ENCODE data around the gene WDR72. TPM values are rescaled to one million over a fixed set of nuclear protein-coding genes. Genes with fewer than 3 reads are reported as not detected.

The WDR72 gene
- polyA plus RNA-seq, 1 of the 3 experiments (the other 2 are of a cell fraction): 0.02 TPM

DNA sequence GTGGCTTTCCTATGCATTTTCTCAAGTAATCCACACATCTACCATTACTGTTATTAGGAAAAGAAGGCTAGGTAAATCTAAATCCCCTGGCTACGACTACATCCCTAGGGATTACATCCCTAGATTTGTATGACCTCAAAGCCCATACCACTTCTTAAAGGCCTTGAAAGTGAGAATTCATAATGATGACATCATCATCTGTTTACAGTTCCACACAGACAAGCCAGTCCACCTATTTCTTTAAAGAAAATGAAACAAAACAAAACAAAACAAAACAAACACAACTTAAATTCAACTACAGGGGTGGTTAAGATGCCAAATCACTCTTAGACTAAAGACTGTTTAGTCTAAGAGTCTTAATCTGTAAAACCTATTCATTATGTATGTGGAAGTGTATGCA lies 5.7 kb downstream of the WDR72 start (continued):
- TF ChIP-seq GABPA (IDR thresholded peaks at IDR 0.05; ENCODE audit: low read depth): no peak
- no peak for TF ChIP-seq CHD2 (IDR thresholded peaks at IDR 0.05; ENCODE audit: low read length, partially characterized antibody)

DNA sequence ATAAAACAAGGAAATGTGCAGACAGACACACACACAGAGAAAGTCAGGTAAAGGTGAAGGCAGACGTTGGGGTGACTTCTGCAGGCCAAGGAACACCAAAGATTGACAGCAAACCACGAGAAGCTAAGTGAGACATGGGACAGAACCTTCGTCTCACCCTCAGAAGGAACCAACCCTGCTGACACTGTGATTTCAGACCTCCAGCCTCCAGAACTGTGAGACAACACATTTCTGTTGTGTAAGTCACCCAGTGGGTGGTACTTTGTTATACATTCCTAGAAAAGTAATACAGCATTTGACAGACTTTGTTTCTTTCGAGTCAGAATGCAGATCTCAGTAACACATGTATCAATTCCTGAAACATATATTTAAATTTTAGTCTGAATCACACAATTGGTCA lies 7.1 kb downstream of the WDR72 start:
- Histone ChIP-seq H4K20me1 (ENCODE audit: insufficient read depth) (no peaks in the 10 kb centered on the region), H3K4me1 (ENCODE audit: control insufficient read depth in 1 of 2, insufficient read depth in 2 of 2, low read depth in 1 of 2, low read length in 1 of 2) (no peaks in the 10 kb centered on the region), H3K4me2 (no peak overlapping the region), H3K79me2 (ENCODE audit: insufficient read depth) (no peaks in the 10 kb centered on the region), H3K27ac (ENCODE audit: low read depth in 2 of 2, low read length in 1 of 2) (no peak overlapping the region), H3K36me3 (replicated peaks in 1 of 2; ENCODE audit: control insufficient read depth in 1 of 2, insufficient read depth in 2 of 2, low read length in 1 of 2) (no peaks in the 10 kb centered on the region), H3K4me3 (ENCODE audit: low read depth in 2 of 2, low read length in 1 of 2) (no peak overlapping the region), H3K27me3 (ENCODE audit: insufficient read depth) (no peaks in the 10 kb centered on the region), H2AFZ (ENCODE audit: low read depth) (no peak overlapping the region), H3K9me2 (no peaks in the 10 kb centered on the region), H3K9ac (no peak overlapping the region), H3K9me3 (no peaks in the 10 kb centered on the region), H3F3A (replicated peaks; ENCODE audit: insufficient read depth) (no peaks in the 10 kb centered on the region)
- no peak for DNase-seq
- WGBS (ENCODE audit: low lambda C conversion rate): 2% methylated on average over 3 of the region's 4 CpGs
- TF ChIP-seq GATA2 (CRISPR knock-in tag; IDR thresholded peaks at IDR 0.05) (no peak), MAX (IDR thresholded peaks at IDR 0.05; ENCODE audit: low read depth) (no peak), CHD2 (IDR thresholded peaks at IDR 0.05; ENCODE audit: low read length, partially characterized antibody) (no peak)
- POLR2A ChIA-PET: no interaction called here
- CTCF ChIA-PET: no interaction called here

DNA sequence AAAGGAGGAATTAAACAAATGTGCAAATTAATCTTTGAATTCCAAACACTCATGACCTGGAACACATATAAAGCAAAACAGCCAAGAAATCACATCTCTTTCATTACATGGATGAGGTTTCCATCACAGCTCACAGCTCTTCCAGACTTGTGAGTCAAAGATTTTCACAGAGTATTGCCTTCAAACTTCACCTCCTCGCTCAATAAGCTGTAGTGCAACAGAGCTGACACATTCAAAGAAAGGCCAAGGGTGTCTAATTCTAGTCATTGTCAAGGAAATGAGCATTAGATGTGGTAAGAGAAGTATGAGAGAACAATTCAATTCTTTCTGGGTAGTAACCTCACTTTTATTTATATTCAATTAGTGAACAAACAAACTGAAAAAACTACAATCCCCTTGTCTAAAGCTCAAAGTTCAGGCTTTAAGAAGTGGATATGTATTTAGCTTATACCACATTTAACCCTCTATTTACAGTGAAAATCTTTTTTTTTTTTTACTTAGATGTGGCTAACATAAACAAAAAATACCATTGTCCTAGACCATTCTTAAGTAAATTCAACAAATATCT lies 11.9 kb downstream of the WDR72 start:
- Histone ChIP-seq H4K20me1 (ENCODE audit: insufficient read depth) (no peaks in the 10 kb centered on the region), H3K9me2 (no peaks in the 10 kb centered on the region), H3K36me3 (replicated peaks in 1 of 2; ENCODE audit: control insufficient read depth in 1 of 2, insufficient read depth in 2 of 2, low read length in 1 of 2) (no peaks in the 10 kb centered on the region), H3K9me3 (no peaks in the 10 kb centered on the region), H3K27ac (ENCODE audit: low read depth in 2 of 2, low read length in 1 of 2) (no peak overlapping the region), H3K79me2 (ENCODE audit: insufficient read depth) (no peaks in the 10 kb centered on the region), H3K4me3 (ENCODE audit: low read depth in 2 of 2, low read length in 1 of 2) (no peak overlapping the region), H2AFZ (ENCODE audit: low read depth) (no peak overlapping the region), H3F3A (replicated peaks; ENCODE audit: insufficient read depth) (no peaks in the 10 kb centered on the region), H3K9ac (no peak overlapping the region), H3K27me3 (ENCODE audit: insufficient read depth) (no peaks in the 10 kb centered on the region), H3K4me2 (no peak overlapping the region), H3K4me1 (ENCODE audit: control insufficient read depth in 1 of 2, insufficient read depth in 2 of 2, low read depth in 1 of 2, low read length in 1 of 2) (no peaks in the 10 kb centered on the region)
- 12% methylated on average over 1 of the region's 1 CpG for WGBS (ENCODE audit: low lambda C conversion rate)
- POLR2A ChIA-PET: no interaction called here
- CTCF ChIA-PET: no interaction called here
- DNase-seq: no peak
- TF ChIP-seq NFIC (IDR thresholded peaks at IDR 0.05; ENCODE audit: borderline replicate concordance): no peak
- no peak for TF ChIP-seq MXI1 (IDR thresholded peaks at IDR 0.05; ENCODE audit: low read depth, low read length)
- TF ChIP-seq RAD21 (IDR thresholded peaks at IDR 0.05; ENCODE audit: low read length): no peak
- no peak for TF ChIP-seq GABPA (IDR thresholded peaks at IDR 0.05; ENCODE audit: low read depth)
- TF ChIP-seq, protein P1, sequence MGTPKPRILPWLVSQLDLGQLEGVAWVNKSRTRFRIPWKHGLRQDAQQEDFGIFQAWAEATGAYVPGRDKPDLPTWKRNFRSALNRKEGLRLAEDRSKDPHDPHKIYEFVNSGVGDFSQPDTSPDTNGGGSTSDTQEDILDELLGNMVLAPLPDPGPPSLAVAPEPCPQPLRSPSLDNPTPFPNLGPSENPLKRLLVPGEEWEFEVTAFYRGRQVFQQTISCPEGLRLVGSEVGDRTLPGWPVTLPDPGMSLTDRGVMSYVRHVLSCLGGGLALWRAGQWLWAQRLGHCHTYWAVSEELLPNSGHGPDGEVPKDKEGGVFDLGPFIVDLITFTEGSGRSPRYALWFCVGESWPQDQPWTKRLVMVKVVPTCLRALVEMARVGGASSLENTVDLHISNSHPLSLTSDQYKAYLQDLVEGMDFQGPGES (IDR thresholded peaks at IDR 0.05; ENCODE audit: low read depth, low read length): no peak
- TF ChIP-seq EP300 (IDR thresholded peaks at IDR 0.05; ENCODE audit: borderline replicate concordance in 1 of 2, low read depth in 1 of 2, low read length in 1 of 2): no peak
- no peak for TF ChIP-seq FOXM1 (IDR thresholded peaks at IDR 0.05; ENCODE audit: low read depth)
- no peak for TF ChIP-seq RFX5 (IDR thresholded peaks at IDR 0.05; ENCODE audit: low read length)
- TF ChIP-seq FOSL2 (IDR thresholded peaks at IDR 0.05; ENCODE audit: borderline replicate concordance, low read depth): no peak
- TF ChIP-seq RXRA (IDR thresholded peaks at IDR 0.05; ENCODE audit: borderline replicate concordance, low read depth): no peak
- no peak for TF ChIP-seq USF2 (IDR thresholded peaks at IDR 0.05; ENCODE audit: borderline replicate concordance, low read depth, low read length)
- no peak for TF ChIP-seq GATA2 (CRISPR knock-in tag; IDR thresholded peaks at IDR 0.05)
- TF ChIP-seq ELF1 (IDR thresholded peaks at IDR 0.05): no peak
- TF ChIP-seq YY1 (IDR thresholded peaks at IDR 0.05; ENCODE audit: low read depth): no peak
- TF ChIP-seq SIN3A (IDR thresholded peaks at IDR 0.05; ENCODE audit: borderline replicate concordance, low read depth, low read length): no peak
- no peak for TF ChIP-seq POLR2AphosphoS5 (IDR thresholded peaks at IDR 0.05; ENCODE audit: low read depth, low read length)
- TF ChIP-seq ZBTB33 (IDR thresholded peaks at IDR 0.05; ENCODE audit: borderline replicate concordance, low read depth): no peak
- no peak for TF ChIP-seq CTCF (IDR thresholded peaks at IDR 0.05)
